Breast epithelium (tissue), 4 donors: ENCODE measurements around the gene GNMT. TPM values are rescaled to one million over a fixed set of nuclear protein-coding genes. Genes with fewer than 3 reads are reported as not detected.
A peak's percentile ranks its signal among the peaks of the same experiment; 100 is the strongest.

Source experiments
- DNase-seq, 2 donors: peaks; one replicate each; pipeline ENCODE4 v3.0.0-alpha.2; 2019; ENCODE audit warnings: low spot score in 2 of 2
- H3K27ac ChIP-seq, 2 donors: fragments of 200-600 bp; sonication (generic) in 1 of 2; one replicate each; pipeline ENCODE4 v1.5.1; 2016 to 2019; ENCODE audit warnings: mild to moderate bottlenecking in 1 of 2
- H3K27me3 ChIP-seq, 2 donors: fragments of 200-600 bp; sonication (generic) in 1 of 2; one replicate each; pipeline versions ENCODE4 v1.5.1 to v1.6.0; 2017 to 2019; ENCODE audit warnings: control low read depth in 1 of 2, mild to moderate bottlenecking in 1 of 2
- H3K36me3 ChIP-seq: fragments of 200-600 bp; one replicate; pipeline ENCODE4 v1.5.1; 2019
- H3K4me1 ChIP-seq, 2 donors: fragments of 200-600 bp; sonication (generic); one replicate each; pipeline ENCODE4 v1.5.1; 2016 to 2019; ENCODE audit warnings: control low read depth in 1 of 2
- H3K4me3 ChIP-seq, 3 donors: fragments of 200-600 bp; sonication (generic); 1 replicate in 2 of 3; 2 replicates in 1 of 3; pipeline ENCODE4 v1.5.1; 2016 to 2019; ENCODE audit warnings: mild to moderate bottlenecking in 3 of 3, moderate library complexity in 2 of 3
- H3K9me3 ChIP-seq, 2 donors: fragments of 200-600 bp; sonication (generic) in 1 of 2; one replicate each; pipeline ENCODE4 v1.5.1; 2016 to 2019; ENCODE audit warnings: control low read depth in 1 of 2
- CTCF ChIP-seq, 3 donors: fragments of 450-650 bp; IDR thresholded peaks; one replicate each; pipeline ENCODE4 v1.5.1; 2016 to 2017; ENCODE audit warnings: antibody characterized with exemption in 3 of 3, mild to moderate bottlenecking in 3 of 3, moderate library complexity in 3 of 3
- POLR2A ChIP-seq: fragments of 450-650 bp; IDR thresholded peaks from one replicate; pipeline ENCODE4 v1.6.1; 2016; ENCODE audit warnings: antibody characterized with exemption, mild to moderate bottlenecking, moderate library complexity
- POLR2AphosphoS5 ChIP-seq, 3 donors: sonication (generic); formaldehyde crosslinking; IDR thresholded peaks; one replicate each; pipeline ENCODE4 v1.6.1; 2017; ENCODE audit warnings: antibody characterized with exemption in 3 of 3
- intact Hi-C: fragments of 100-400 bp; cut with DNase I; formaldehyde crosslinking; loops from one replicate; pipeline ENCODE4 v1.15.1; 2023; ENCODE audit warnings: low total_unique reads
- total RNA-seq, 3 donors: library from RNA; depleted of rRNA; stranded (reverse); fragments of >200 nt; gene quantifications; one replicate each; pipeline ENCODE4 v1.1.0, GENCODE V29; 2016

Gene GNMT
- total RNA-seq, 3 donors from 2014 or later, result 0.32 to 5.9 (median 1.8) TPM

GRCh38 chr6:43009124-43009523 is 48.6 kb downstream of the GNMT start:
- peaks cover 3 to 11% of the 10 kb centered on the region in 2 donors for H3K4me1 ChIP-seq
- no peak overlapping the region for H3K4me3 ChIP-seq
- H3K27ac ChIP-seq, result no peak overlapping the region
- H3K9me3 ChIP-seq, result no peaks in the 10 kb centered on the region
- no peaks in the 10 kb centered on the region for H3K36me3 ChIP-seq
- H3K27me3 ChIP-seq, result no peaks in the 10 kb centered on the region
- TF ChIP-seq CTCF (IDR thresholded peaks at IDR 0.05) (peak in 2 of 3 donors; percentile 25 to 28), POLR2A (no peak)
- DNase-seq, result no peak
- intact Hi-C loops, result no loop called here

DNA sequence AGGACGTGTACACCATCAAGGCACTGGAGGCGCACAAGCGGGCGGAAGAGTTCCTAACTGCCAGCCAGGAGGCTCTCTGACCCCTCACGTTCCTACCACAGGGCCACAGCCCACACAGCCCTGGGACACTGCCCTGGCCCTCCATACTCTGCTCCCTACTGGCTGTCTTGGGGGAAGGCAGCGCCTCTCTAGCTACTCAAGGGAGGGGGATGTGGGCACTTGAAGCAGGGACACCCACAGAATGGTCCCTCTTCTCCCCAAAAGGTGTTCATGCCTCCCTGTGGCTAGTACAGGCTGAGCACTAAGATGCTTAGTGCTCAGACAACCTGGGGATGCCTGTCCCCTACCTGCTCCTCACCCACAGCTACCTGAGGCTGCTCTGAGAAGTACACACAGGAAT is 50.7 kb downstream of the GNMT start:
- no peak for DNase-seq
- intact Hi-C loops, result no loop called here
- Histone ChIP-seq H3K36me3 (no peaks in the 10 kb centered on the region), H3K4me1 (peaks cover 7 to 24% of the 10 kb centered on the region in 2 donors), H3K4me3 (no peak overlapping the region), H3K27ac (no peak overlapping the region), H3K9me3 (no peaks in the 10 kb centered on the region), H3K27me3 (no peaks in the 10 kb centered on the region)
- TF ChIP-seq POLR2AphosphoS5 (IDR thresholded peaks at IDR 0.05) (no peak), POLR2A (no peak), CTCF (IDR thresholded peaks at IDR 0.05) (no peak)

GRCh38 chr6:43012364-43012763 is 51.8 kb downstream of the GNMT start:
- Histone ChIP-seq H3K4me3 (peak overlapping the region in 1 of 3 donors; percentile 77), H3K4me1 (peaks cover 7 to 36% of the 10 kb centered on the region in 2 donors), H3K9me3 (no peaks in the 10 kb centered on the region), H3K27ac (peak overlapping the region; percentile 14 to 88), H3K27me3 (no peaks in the 10 kb centered on the region), H3K36me3 (no peaks in the 10 kb centered on the region)
- no peak for DNase-seq
- intact Hi-C loops, result no loop called here
- TF ChIP-seq CTCF (IDR thresholded peaks at IDR 0.05), result no peak
- TF ChIP-seq POLR2AphosphoS5 (IDR thresholded peaks at IDR 0.05), result no peak
- TF ChIP-seq POLR2A, result no peak

GRCh38 chr6:43013097-43013842 is 52.7 kb downstream of the GNMT start:
- TF ChIP-seq POLR2A (no peak), CTCF (IDR thresholded peaks at IDR 0.05) (no peak)
- DNase-seq, result no peak
- Histone ChIP-seq H3K4me3 (peak overlapping the region; percentile 73 to 81 (median 77)), H3K4me1 (peaks cover 7 to 36% of the 10 kb centered on the region in 2 donors), H3K27ac (peak overlapping the region; percentile 86 to 88), H3K36me3 (peaks cover 2% of the 10 kb centered on the region), H3K9me3 (no peaks in the 10 kb centered on the region), H3K27me3 (no peaks in the 10 kb centered on the region)
- intact Hi-C loops, result no loop called here

Other genes with a start within 250 kb of the GNMT start
- gene PRPH2, start 238.2 kb upstream of the GNMT start, total RNA-seq, result under 1 TPM in 2 of 3 donors, not detected in 1; 0.32 to 0.59 TPM
- gene TBCC, start 214.7 kb upstream of the GNMT start, total RNA-seq, result 10 to 100 TPM; 21.3 to 27.7 (median 26.3) TPM
- gene BICRAL, start 178.7 kb upstream of the GNMT start, total RNA-seq, result 10 to 100 TPM; 16.7 to 25.2 (median 16.8) TPM
- 100 to 1,000 TPM in 1 of 3 donors, 10 to 100 TPM in 2; 85.5 to 107 (median 90.1) TPM for gene RPL7L1, start 81.1 kb upstream of the GNMT start, total RNA-seq
- not detected for gene PTCRA, start 44.7 kb upstream of the GNMT start, total RNA-seq
- gene CNPY3, start 31.3 kb upstream of the GNMT start, total RNA-seq, result 10 to 100 TPM; 27.5 to 37.9 (median 33.1) TPM
- 10 to 100 TPM; 13.0 to 22.3 (median 18.9) TPM for gene PEX6, start 18.4 kb downstream of the GNMT start, total RNA-seq
- 10 to 100 TPM; 25.2 to 35.6 (median 34.7) TPM for gene PPP2R5D, start 23.8 kb downstream of the GNMT start, total RNA-seq
- gene MEA1, start 53.2 kb downstream of the GNMT start, total RNA-seq, result 10 to 100 TPM; 65.0 to 78.0 (median 76.3) TPM
- gene KLHDC3, start 53.5 kb downstream of the GNMT start, total RNA-seq, result 10 to 100 TPM; 91.4 to 97.3 (median 92.5) TPM
- gene RRP36, start 60.9 kb downstream of the GNMT start, total RNA-seq, result 10 to 100 TPM; 48.8 to 69.2 (median 56.3) TPM
- 10 to 100 TPM; 12.6 to 21.4 (median 19.3) TPM for gene CUL7, start 93.1 kb downstream of the GNMT start, total RNA-seq
- 10 to 100 TPM; 17.9 to 32.1 (median 29.1) TPM for gene MRPL2, start 98.7 kb downstream of the GNMT start, total RNA-seq
- gene KLC4, start 98.9 kb downstream of the GNMT start, total RNA-seq, result 10 to 100 TPM; 20.5 to 33.7 (median 21.0) TPM
- 10 to 100 TPM in 2 of 3 donors, 1 to 10 TPM in 1; 7.0 to 57.1 (median 52.1) TPM for gene PTK7, start 115.6 kb downstream of the GNMT start, total RNA-seq
- gene SRF, start 210.5 kb downstream of the GNMT start, total RNA-seq, result 10 to 100 TPM; 18.1 to 32.1 (median 28.5) TPM
- 10 to 100 TPM; 25.1 to 47.5 (median 43.3) TPM for gene CUL9, start 221.4 kb downstream of the GNMT start, total RNA-seq